H9 (cell line): ENCODE measurements around the gene TTC28. TPM values are rescaled to one million over a fixed set of nuclear protein-coding genes. Genes with fewer than 3 reads are reported as not detected.
A peak's percentile ranks its signal among the peaks of the same experiment; 100 is the strongest.

Source experiments
- DNase-seq: peaks from one replicate; pipeline ENCODE4 v3.0.0-alpha.2; 2017
- H2AFZ ChIP-seq: one replicate; pipeline ENCODE4 v1.6.1; 2013; ENCODE audit warnings: mild to moderate bottlenecking, low read length, control low read depth, moderate library complexity
- H2AK5ac ChIP-seq: 2 replicates; pipeline ENCODE4 v1.6.1; 2013; ENCODE audit warnings: low read length, control low read depth, mixed read lengths; ENCODE audit not compliant: insufficient read length
- H2BK120ac ChIP-seq: one replicate; pipeline ENCODE4 v1.6.1; 2013; ENCODE audit warnings: low read depth, mild to moderate bottlenecking, low read length, control low read depth, inconsistent platforms; ENCODE audit not compliant: poor library complexity, severe bottlenecking
- H2BK12ac ChIP-seq: 2 replicates; pipeline ENCODE4 v1.6.1; 2013; ENCODE audit warnings: low read length, control low read depth, mixed read lengths, low read depth; ENCODE audit not compliant: insufficient read length
- H2BK15ac ChIP-seq: 2 replicates; pipeline ENCODE4 v1.6.1; 2013; ENCODE audit warnings: low read depth, low read length, control low read depth
- H2BK20ac ChIP-seq: one replicate; pipeline ENCODE4 v1.6.1; 2013; ENCODE audit warnings: low read depth, mild to moderate bottlenecking, low read length, control low read depth, inconsistent platforms; ENCODE audit not compliant: poor library complexity, severe bottlenecking
- H2BK5ac ChIP-seq: 2 replicates; pipeline ENCODE4 v1.6.1; 2013; ENCODE audit warnings: low read length, control low read depth, mixed read lengths; ENCODE audit not compliant: insufficient read length
- H3K14ac ChIP-seq: 2 replicates; pipeline ENCODE4 v1.6.1; 2013; ENCODE audit warnings: low read length, control low read depth; ENCODE audit not compliant: insufficient read depth
- H3K18ac ChIP-seq: 2 replicates; pipeline ENCODE4 v1.6.1; 2013; ENCODE audit warnings: low read depth, mild to moderate bottlenecking, mixed read lengths, low read length, control low read depth; ENCODE audit not compliant: insufficient read length
- H3K23ac ChIP-seq: 2 replicates; pipeline ENCODE4 v1.6.1; 2013; ENCODE audit warnings: low read length, control low read depth, mixed read lengths, low read depth; ENCODE audit not compliant: insufficient read length
- H3K23me2 ChIP-seq: 2 replicates; pipeline ENCODE4 v1.6.1; 2013; ENCODE audit warnings: low read depth, mild to moderate bottlenecking, mixed read lengths, low read length, control low read depth; ENCODE audit not compliant: insufficient read length, poor library complexity, severe bottlenecking
- H3K27ac ChIP-seq: 2 replicates; pipeline ENCODE4 v1.5.1; 2013; ENCODE audit warnings: low read length, control low read depth, mixed read lengths, low read depth; ENCODE audit not compliant: insufficient read length
- H3K27me3 ChIP-seq: 2 replicates; pipeline ENCODE4 v1.6.1; 2013; ENCODE audit warnings: low read length, control low read depth, inconsistent platforms; ENCODE audit not compliant: insufficient read depth
- H3K4ac ChIP-seq: 2 replicates; pipeline ENCODE4 v1.6.1; 2013; ENCODE audit warnings: low read depth, mild to moderate bottlenecking, control low read depth, inconsistent platforms, low read length, moderate library complexity
- H3K4me1 ChIP-seq: 2 replicates; pipeline ENCODE4 v1.6.1; 2013; ENCODE audit warnings: low read length, control low read depth, inconsistent platforms; ENCODE audit not compliant: insufficient read depth
- H3K4me2 ChIP-seq: 2 replicates; pipeline ENCODE4 v1.6.1; 2013; ENCODE audit warnings: low read length, control low read depth, mixed read lengths; ENCODE audit not compliant: insufficient read length, insufficient read depth
- H3K56ac ChIP-seq: 2 replicates; pipeline ENCODE4 v1.6.1; 2013; ENCODE audit warnings: low read depth, mild to moderate bottlenecking, mixed read lengths, low read length, control low read depth; ENCODE audit not compliant: insufficient read length
- H3K79me1 ChIP-seq: 2 replicates; pipeline ENCODE4 v1.6.1; 2013; ENCODE audit warnings: low read depth, mild to moderate bottlenecking, moderate library complexity, low read length, control low read depth, inconsistent platforms; ENCODE audit not compliant: insufficient read depth, poor library complexity, severe bottlenecking
- H3K79me2 ChIP-seq: 2 replicates; pipeline ENCODE4 v1.6.1; 2013; ENCODE audit warnings: low read length, control low read depth, inconsistent platforms; ENCODE audit not compliant: insufficient read depth
- H3K9ac ChIP-seq: 2 replicates; pipeline ENCODE4 v1.6.1; 2013; ENCODE audit warnings: low read length, control low read depth, mixed read lengths; ENCODE audit not compliant: insufficient read length; ENCODE audit errors: extremely low read depth
- H3K9me3 ChIP-seq: one replicate; pipeline ENCODE4 v1.6.1; 2013; ENCODE audit warnings: low read depth, low read length, inconsistent platforms; ENCODE audit not compliant: control insufficient read depth
- H3T11ph ChIP-seq: one replicate; pipeline ENCODE4 v1.6.1; 2013; ENCODE audit warnings: mild to moderate bottlenecking, low read length, control low read depth, inconsistent platforms
- H4K20me1 ChIP-seq: one replicate; pipeline ENCODE4 v1.6.1; 2013; ENCODE audit not compliant: control insufficient read depth, insufficient read length, insufficient read depth
- H4K5ac ChIP-seq: 2 replicates; pipeline ENCODE4 v1.6.1; 2013; ENCODE audit warnings: low read depth, mild to moderate bottlenecking, mixed read lengths, low read length, control low read depth; ENCODE audit not compliant: insufficient read length
- H4K8ac ChIP-seq: replicated peaks from 2 replicates; pipeline ENCODE4 v1.6.1; 2013; ENCODE audit warnings: low read length, control low read depth, mixed read lengths, low read depth; ENCODE audit not compliant: insufficient read length
- H4K91ac ChIP-seq: 2 replicates; pipeline ENCODE4 v1.6.1; 2013; ENCODE audit warnings: low read depth, mild to moderate bottlenecking, moderate library complexity, mixed read lengths, low read length, control low read depth; ENCODE audit not compliant: insufficient read length
- H3K27ac Mint-ChIP-seq, 3 experiments: 2 replicates in 2 of 3; 3 replicates in 1 of 3; pipeline ENCODE4 v1.8.0; 2020 to 2021; ENCODE audit warnings: mixed read lengths in 3 of 3, mild to moderate bottlenecking in 1 of 3, moderate library complexity in 1 of 3
- H3K27me3 Mint-ChIP-seq: 2 replicates; pipeline ENCODE4 v1.8.0; 2021; ENCODE audit warnings: low read depth, mild to moderate bottlenecking, moderate library complexity, mixed read lengths
- H3K36me3 Mint-ChIP-seq, 3 experiments: 2 replicates in 2 of 3; 3 replicates in 1 of 3; pipeline ENCODE4 v1.8.0; 2020 to 2021; ENCODE audit warnings: low read depth in 3 of 3, mixed read lengths in 3 of 3; ENCODE audit not compliant: insufficient read depth in 1 of 3
- H3K4me1 Mint-ChIP-seq, 2 experiments: 2 replicates each; pipeline ENCODE4 v1.8.0; 2020; ENCODE audit warnings: mixed read lengths in 2 of 2
- H3K4me3 Mint-ChIP-seq, 2 experiments: 2 replicates in 1 of 2; 3 replicates in 1 of 2; pipeline ENCODE4 v1.8.0; 2020 to 2021; ENCODE audit warnings: mild to moderate bottlenecking in 2 of 2, mixed read lengths in 2 of 2, moderate library complexity in 1 of 2
- H3K9me3 Mint-ChIP-seq, 2 experiments: 2 replicates in 1 of 2; 3 replicates in 1 of 2; pipeline ENCODE4 v1.8.0; 2020; ENCODE audit warnings: mild to moderate bottlenecking in 2 of 2, mixed read lengths in 2 of 2, moderate library complexity in 1 of 2
- WGBS: extraction: QIAGEN DNeasy Blood & Tissue Kit; methylation state at CpG from one replicate; pipeline ENCODE4 v1.1.7; 2013; ENCODE audit warnings: missing lambda C conversion rate, low lambda C conversion rate, mixed read lengths; ENCODE audit not compliant: insufficient read length; ENCODE audit errors: extremely low coverage; 5-methylcytosine and 5-hydroxymethylcytosine counted together
- total RNA-seq: library from RNA; stranded (reverse); gene quantifications from 2 replicates; pipeline ENCODE4 v1.2.1, GENCODE V29; 2021
- TF ChIP-seq, protein P1 (sequence below): fragments of 200-600 bp; sonication (generic); conservative IDR thresholded peaks from 3 replicates; pipeline ENCODE4 v1.8.0; 2021; ENCODE audit warnings: antibody characterized with exemption, mild to moderate bottlenecking

Gene TTC28
- total RNA-seq, 1 experiment from 2014 or later, result 13.6 TPM

DNA sequence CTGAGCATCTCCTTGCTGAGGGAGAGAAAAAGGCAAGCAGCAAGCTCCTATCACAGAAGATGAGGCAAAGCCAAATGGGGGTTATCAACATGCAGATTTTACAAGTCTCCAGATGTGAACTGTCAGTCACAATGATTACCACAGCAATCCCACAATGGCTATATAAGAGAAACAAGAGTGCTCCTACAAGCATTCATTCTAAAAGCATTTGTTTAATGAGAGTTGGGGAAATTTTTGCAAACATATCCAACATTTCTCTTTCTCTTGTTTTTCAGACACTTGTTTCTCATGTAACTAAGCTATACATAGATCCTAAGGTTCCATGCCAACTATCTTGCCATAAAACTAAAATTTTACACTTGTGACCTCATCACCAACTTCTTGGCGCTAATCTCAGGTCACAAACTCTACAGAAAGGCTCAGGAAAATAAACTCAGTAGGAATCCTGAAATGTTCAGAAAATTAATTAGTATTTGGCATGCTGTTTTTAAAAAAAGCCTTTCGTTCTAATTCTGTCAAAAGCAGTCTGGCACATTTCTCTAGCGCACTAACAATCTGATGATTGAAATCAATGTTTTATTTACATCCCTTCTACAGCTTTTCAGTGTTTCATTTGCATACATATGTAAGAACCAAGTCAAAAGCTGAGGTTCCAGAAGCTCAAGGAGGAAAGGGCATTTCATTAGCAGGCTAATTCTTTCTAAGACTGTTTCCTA is 199.5 kb downstream of the TTC28 start:
- no CpG with 5 or more reads among the region's 3 CpGs for WGBS
- Histone ChIP-seq H4K8ac (no peak overlapping the region), H3K4ac (no peak overlapping the region), H3K27ac (no peak overlapping the region), H3K27me3 (no peaks in the 10 kb centered on the region), H3K4me2 (no peak overlapping the region), H2BK20ac (no peak overlapping the region), H4K91ac (no peak overlapping the region), H2BK5ac (no peak overlapping the region), H3K79me1 (no peaks in the 10 kb centered on the region), H2BK15ac (no peak overlapping the region), H3K14ac (no peak overlapping the region), H3K79me2 (no peaks in the 10 kb centered on the region), H2BK12ac (no peak overlapping the region), H3K9me3 (no peaks in the 10 kb centered on the region), H4K5ac (no peak overlapping the region), H4K20me1 (no peaks in the 10 kb centered on the region), H2AK5ac (no peak overlapping the region), H3K18ac (no peak overlapping the region), H2AFZ (no peak overlapping the region), H3K9ac (no peak overlapping the region), H3K56ac (no peak overlapping the region), H2BK120ac (no peak overlapping the region), H3T11ph (no peak overlapping the region), H3K23me2 (no peaks in the 10 kb centered on the region), H3K23ac (no peak overlapping the region), H3K4me1 (no peaks in the 10 kb centered on the region; the same call in 1 of the 2 replicates)
- TF ChIP-seq, protein P1, sequence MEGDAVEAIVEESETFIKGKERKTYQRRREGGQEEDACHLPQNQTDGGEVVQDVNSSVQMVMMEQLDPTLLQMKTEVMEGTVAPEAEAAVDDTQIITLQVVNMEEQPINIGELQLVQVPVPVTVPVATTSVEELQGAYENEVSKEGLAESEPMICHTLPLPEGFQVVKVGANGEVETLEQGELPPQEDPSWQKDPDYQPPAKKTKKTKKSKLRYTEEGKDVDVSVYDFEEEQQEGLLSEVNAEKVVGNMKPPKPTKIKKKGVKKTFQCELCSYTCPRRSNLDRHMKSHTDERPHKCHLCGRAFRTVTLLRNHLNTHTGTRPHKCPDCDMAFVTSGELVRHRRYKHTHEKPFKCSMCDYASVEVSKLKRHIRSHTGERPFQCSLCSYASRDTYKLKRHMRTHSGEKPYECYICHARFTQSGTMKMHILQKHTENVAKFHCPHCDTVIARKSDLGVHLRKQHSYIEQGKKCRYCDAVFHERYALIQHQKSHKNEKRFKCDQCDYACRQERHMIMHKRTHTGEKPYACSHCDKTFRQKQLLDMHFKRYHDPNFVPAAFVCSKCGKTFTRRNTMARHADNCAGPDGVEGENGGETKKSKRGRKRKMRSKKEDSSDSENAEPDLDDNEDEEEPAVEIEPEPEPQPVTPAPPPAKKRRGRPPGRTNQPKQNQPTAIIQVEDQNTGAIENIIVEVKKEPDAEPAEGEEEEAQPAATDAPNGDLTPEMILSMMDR, result no peak
- no peak for DNase-seq
- Mint-ChIP-seq H3K4me1 (peaks cover 8 to 15% of the 10 kb centered on the region in 2 experiments), H3K27ac (0 out of 7 replicates have a peak overlapping the region, but pooled peaks of 1 of the 3 experiments have one; percentile 25), H3K27me3 (no peaks in the 10 kb centered on the region), H3K4me3 (no peak overlapping the region), H3K36me3 (no peaks in the 10 kb centered on the region), H3K9me3 (no peaks in the 10 kb centered on the region)
